IMR-90 (cell line): ENCODE measurements around the gene CPSF7. TPM values are rescaled to one million over a fixed set of nuclear protein-coding genes. Genes with fewer than 3 reads are reported as not detected.

Experiments used
- ATAC-seq: fragments of 200-7000 bp; cut with Tn5 transposase; 2 replicates; pipeline ENCODE4 v1.9.1; 2020; ENCODE audit warnings: low read depth, mild to moderate bottlenecking, moderate library complexity
- BruUV-seq: library from RNA; stranded (reverse); fragments of 400-500 nt; replicated peaks from 2 replicates; lab custom pipeline; 2021; lab: Mats Ljungman, UMichigan
- CTCF ChIA-PET: fragments of 300-600 bp; formaldehyde crosslinking; extraction: SDS; loops from one replicate; lab custom pipeline; 2021; ENCODE audit warnings: antibody characterized with exemption; lab: Yijun Ruan, JAX
- POLR2A ChIA-PET: fragments of 300-600 bp; sonication (Branson Sonifier 250); formaldehyde crosslinking; loops from one replicate; lab custom pipeline; 2022; ENCODE audit warnings: antibody characterized with exemption; ENCODE audit not compliant: unreplicated experiment; lab: Charles Lee
- DNase-seq: peaks from one replicate; pipeline ENCODE4 v3.0.0; 2013
- H2AFZ ChIP-seq: replicated peaks from 2 replicates; pipeline ENCODE3; 2013; ENCODE audit warnings: low read length, mild to moderate bottlenecking; ENCODE audit not compliant: poor library complexity
- H2AK5ac ChIP-seq: 2 replicates; pipeline ENCODE4 v1.6.1; 2013; ENCODE audit warnings: low read depth, low read length, inconsistent platforms
- H2AK9ac ChIP-seq: replicated peaks from 2 replicates; pipeline ENCODE3; 2013; ENCODE audit warnings: mild to moderate bottlenecking, low read depth, low read length, moderate library complexity; ENCODE audit not compliant: poor library complexity
- H2BK120ac ChIP-seq: 2 replicates; pipeline ENCODE4 v1.6.1; 2013; ENCODE audit warnings: low read depth, low read length, inconsistent platforms
- H2BK15ac ChIP-seq: 3 replicates; pipeline ENCODE4 v1.6.1; 2013; ENCODE audit warnings: low read depth, low read length, inconsistent platforms
- H2BK20ac ChIP-seq: 2 replicates; pipeline ENCODE4 v1.6.1; 2013; ENCODE audit warnings: low read depth, mild to moderate bottlenecking, inconsistent platforms, low read length, moderate library complexity
- H2BK5ac ChIP-seq: 2 replicates; pipeline ENCODE4 v1.6.1; 2013; ENCODE audit warnings: mild to moderate bottlenecking, low read depth, low read length, inconsistent platforms; ENCODE audit not compliant: poor library complexity, severe bottlenecking
- H3K14ac ChIP-seq: replicated peaks from 2 replicates; pipeline ENCODE4 v1.6.1; 2013; ENCODE audit warnings: low read depth, low read length, inconsistent platforms
- H3K18ac ChIP-seq: 2 replicates; pipeline ENCODE4 v1.6.1; 2013; ENCODE audit warnings: low read depth, low read length, control low read depth
- H3K23ac ChIP-seq: 2 replicates; pipeline ENCODE4 v1.6.1; 2013; ENCODE audit warnings: low read depth, low read length, inconsistent platforms
- H3K27ac ChIP-seq: 2 replicates; pipeline ENCODE4 v1.5.1; 2013; ENCODE audit warnings: mild to moderate bottlenecking, control low read depth, low read length; ENCODE audit not compliant: insufficient read depth
- H3K27me3 ChIP-seq: 2 replicates; pipeline ENCODE4 v1.6.1; 2013; ENCODE audit warnings: low read length; ENCODE audit not compliant: control insufficient read depth, insufficient read depth
- H3K36me3 ChIP-seq: 2 replicates; pipeline ENCODE4 v1.6.1; 2013; ENCODE audit warnings: low read length, mixed read lengths; ENCODE audit not compliant: control insufficient read depth, insufficient read depth
- H3K4ac ChIP-seq: 2 replicates; pipeline ENCODE4 v1.6.1; 2013; ENCODE audit warnings: low read depth, low read length, inconsistent platforms
- H3K4me1 ChIP-seq: 2 replicates; pipeline ENCODE4 v1.6.1; 2013; ENCODE audit warnings: low read length, mixed read lengths; ENCODE audit not compliant: control insufficient read depth, insufficient read depth
- H3K4me2 ChIP-seq: 2 replicates; pipeline ENCODE4 v1.6.1; 2013; ENCODE audit warnings: low read depth, mild to moderate bottlenecking, control low read depth, low read length, moderate library complexity
- H3K4me3 ChIP-seq: 2 replicates; pipeline ENCODE4 v1.5.1; 2013; ENCODE audit warnings: low read depth, mild to moderate bottlenecking, control low read depth, low read length, moderate library complexity; ENCODE audit not compliant: insufficient read depth
- H3K56ac ChIP-seq: 2 replicates; pipeline ENCODE4 v1.6.1; 2013; ENCODE audit warnings: low read length, inconsistent platforms; ENCODE audit not compliant: insufficient read depth; ENCODE audit errors: extremely low read depth
- H3K79me1 ChIP-seq, 2 experiments: 2 replicates each; pipeline ENCODE4 v1.6.1; 2013; ENCODE audit warnings: low read length in 2 of 2, inconsistent platforms in 1 of 2, low read depth in 1 of 2
- H3K9ac ChIP-seq: 2 replicates; pipeline ENCODE4 v1.6.1; 2013; ENCODE audit warnings: low read depth, low read length, control low read depth
- H3K9me1 ChIP-seq: 2 replicates; pipeline ENCODE4 v1.6.1; 2013; ENCODE audit warnings: low read length, inconsistent platforms; ENCODE audit not compliant: insufficient read depth
- H3K9me3 ChIP-seq: 2 replicates; pipeline ENCODE4 v1.6.1; 2013; ENCODE audit warnings: low read length; ENCODE audit not compliant: control insufficient read depth, insufficient read depth
- H4K20me1 ChIP-seq: 2 replicates; pipeline ENCODE4 v1.6.1; 2013; ENCODE audit warnings: low read length, inconsistent platforms; ENCODE audit not compliant: insufficient read depth
- H4K5ac ChIP-seq: 2 replicates; pipeline ENCODE4 v1.6.1; 2013; ENCODE audit warnings: mild to moderate bottlenecking, low read depth, low read length, control low read depth
- H4K8ac ChIP-seq, 2 experiments: 2 replicates each; pipeline ENCODE4 v1.6.1; 2013; ENCODE audit warnings: low read depth in 2 of 2, low read length in 2 of 2, control low read depth in 1 of 2, inconsistent platforms in 1 of 2
- H4K91ac ChIP-seq: 2 replicates; pipeline ENCODE4 v1.6.1; 2013; ENCODE audit warnings: low read depth, low read length, inconsistent platforms; ENCODE audit not compliant: insufficient read depth
- BHLHE40 ChIP-seq: fragments of 150-350 bp; IDR thresholded peaks from 2 replicates; pipeline ENCODE4 v1.6.1; 2016; ENCODE audit warnings: mild to moderate bottlenecking, low read depth, low read length
- CEBPB ChIP-seq: IDR thresholded peaks from 2 replicates; pipeline ENCODE4 v1.6.1; 2012; ENCODE audit warnings: low read depth, low read length, improper control_type of control experiment
- CHD1 ChIP-seq: IDR thresholded peaks from 2 replicates; pipeline ENCODE4 v1.6.1; 2012; ENCODE audit warnings: low read depth, low read length, improper control_type of control experiment
- FOS ChIP-seq: fragments of 150-350 bp; IDR thresholded peaks from 2 replicates; pipeline ENCODE4 v1.6.1; 2016; ENCODE audit warnings: low read depth, low read length
- MAFK ChIP-seq: IDR thresholded peaks from 2 replicates; pipeline ENCODE4 v1.6.1; 2012; ENCODE audit warnings: low read depth, low read length, improper control_type of control experiment
- MAZ ChIP-seq: IDR thresholded peaks from 2 replicates; pipeline ENCODE4 v1.6.1; 2012; ENCODE audit warnings: low read depth, mild to moderate bottlenecking, low read length, improper control_type of control experiment, moderate library complexity, borderline replicate concordance
- MXI1 ChIP-seq: IDR thresholded peaks from 2 replicates; pipeline ENCODE4 v1.6.1; 2012; ENCODE audit warnings: low read depth, mild to moderate bottlenecking, low read length, moderate library complexity, borderline replicate concordance
- NFE2L2 ChIP-seq: fragments of 150-350 bp; IDR thresholded peaks from 2 replicates; pipeline ENCODE4 v1.6.1; 2016; ENCODE audit warnings: low read depth, mild to moderate bottlenecking, low read length
- POLR2A ChIP-seq: IDR thresholded peaks from 2 replicates; pipeline ENCODE4 v1.6.1; 2012; ENCODE audit warnings: mild to moderate bottlenecking, low read depth, low read length
- RAD21 ChIP-seq: IDR thresholded peaks from 2 replicates; pipeline ENCODE4 v1.6.1; 2012; ENCODE audit warnings: low read length, improper control_type of control experiment
- RCOR1 ChIP-seq: IDR thresholded peaks from 2 replicates; pipeline ENCODE4 v1.6.1; 2012; ENCODE audit warnings: mild to moderate bottlenecking, low read length, improper control_type of control experiment; ENCODE audit not compliant: insufficient replicate concordance
- RFX5 ChIP-seq: IDR thresholded peaks from 2 replicates; pipeline ENCODE4 v1.8.0; 2012; ENCODE audit warnings: low read depth, mild to moderate bottlenecking, low read length, moderate library complexity
- SMC3 ChIP-seq: fragments of 150-350 bp; IDR thresholded peaks from 2 replicates; pipeline ENCODE4 v1.6.1; 2016; ENCODE audit warnings: low read depth, mild to moderate bottlenecking, antibody characterized with exemption, low read length, moderate library complexity
- WGBS, 2 experiments: methylation state at CpG; one replicate each; pipeline versions ENCODE4 v1.1.5 to v1.1.7; 2013; ENCODE audit warnings: missing lambda C conversion rate in 2 of 2; ENCODE audit not compliant: insufficient read length in 1 of 2; ENCODE audit errors: extremely low coverage in 2 of 2; 5-methylcytosine and 5-hydroxymethylcytosine counted together
- dilution Hi-C: fragments of 300-500 bp; cut with HindIII; formaldehyde crosslinking; loops from one replicate; pipeline ENCODE4 v1.14.3; 2018; ENCODE audit warnings: low sequenced_read_pairs; ENCODE audit not compliant: unreplicated experiment
- in situ Hi-C: fragments of 300-500 bp; cut with MboI; formaldehyde crosslinking; loops from 3 replicates; pipeline ENCODE4 v1.14.3; 2019; ENCODE audit warnings: low sequenced_read_pairs, inconsistent platforms, mixed read lengths
- intact Hi-C: fragments of 100-400 bp; cut with micrococcal nuclease; formaldehyde crosslinking; loops from 2 replicates; pipeline ENCODE4 v1.10.0; 2022
- polyA plus RNA-seq, 3 experiments: library from polyadenylated mRNA; depleted of rRNA; stranded (reverse); fragments of >200 nt; gene quantifications; 2 replicates each; pipeline ENCODE4 v1.2.3, GENCODE V29; 2012; ENCODE audit warnings: low replicate concordance in 1 of 3
- total RNA-seq: library from RNA; depleted of rRNA; stranded (reverse); fragments of >200 nt; gene quantifications from 2 replicates; pipeline ENCODE4 v1.2.3, GENCODE V29; 2012
- TF ChIP-seq, protein P1 (sequence below): conservative IDR thresholded peaks from 2 replicates; pipeline ENCODE4 v1.5.1; 2012; ENCODE audit warnings: mild to moderate bottlenecking, low read depth, low read length, improper control_type of control experiment
- TF ChIP-seq, protein P2 (sequence below): fragments of 150-350 bp; IDR thresholded peaks from 2 replicates; pipeline ENCODE4 v1.6.1; 2016; ENCODE audit warnings: low read depth, mild to moderate bottlenecking, low read length, moderate library complexity, borderline replicate concordance
- TF ChIP-seq, protein P3 (sequence below): fragments of 150-350 bp; IDR thresholded peaks from 2 replicates; pipeline ENCODE4 v1.6.1; 2017; ENCODE audit warnings: mild to moderate bottlenecking, antibody characterized with exemption, low read length, low read depth

CPSF7 gene
- total and polyA plus RNA-seq, 2 of the 4 experiments (the other 2 are of a cell fraction) = 9.5 to 55.2 TPM

DNA sequence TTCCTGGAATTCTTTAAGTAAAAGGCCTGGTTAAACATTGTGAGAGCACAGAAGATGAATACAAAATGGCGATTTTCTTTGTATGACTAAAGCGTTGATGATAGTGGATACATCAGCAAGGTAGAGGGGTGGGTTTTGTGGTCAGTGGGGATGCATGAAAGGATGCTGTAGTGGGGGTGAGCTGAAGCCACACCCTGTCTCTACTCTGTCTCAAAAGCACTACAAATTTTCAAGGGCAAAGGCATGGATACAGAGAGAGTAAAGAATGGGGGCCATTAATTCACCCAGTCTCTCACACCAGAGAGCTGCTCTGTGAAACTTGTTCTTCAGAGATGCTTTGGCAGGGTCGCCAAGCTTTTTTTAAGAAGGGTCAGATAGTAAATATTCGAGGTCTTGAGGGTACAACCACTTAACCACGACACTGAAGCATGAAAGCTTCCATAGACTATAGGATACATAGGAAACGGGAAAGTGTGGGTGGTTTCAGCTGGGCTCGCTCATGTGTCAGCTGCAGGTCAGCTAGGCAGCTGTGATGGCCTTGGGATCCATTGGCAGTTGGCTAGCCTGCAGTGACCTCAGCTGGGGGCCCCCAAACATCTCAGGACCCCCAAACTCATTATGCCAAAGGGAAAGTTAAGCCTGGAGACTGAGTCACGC is 59.3 kb downstream of the CPSF7 start:
- TF ChIP-seq FOS (no peak), RCOR1 (no peak), POLR2A (no peak), RAD21 (no peak), NFE2L2 (no peak), MAFK (no peak), RFX5 (no peak), CEBPB (no peak), BHLHE40 (no peak), SMC3 (no peak), CHD1 (no peak), MXI1 (no peak), MAZ (no peak)
- TF ChIP-seq, protein P1, sequence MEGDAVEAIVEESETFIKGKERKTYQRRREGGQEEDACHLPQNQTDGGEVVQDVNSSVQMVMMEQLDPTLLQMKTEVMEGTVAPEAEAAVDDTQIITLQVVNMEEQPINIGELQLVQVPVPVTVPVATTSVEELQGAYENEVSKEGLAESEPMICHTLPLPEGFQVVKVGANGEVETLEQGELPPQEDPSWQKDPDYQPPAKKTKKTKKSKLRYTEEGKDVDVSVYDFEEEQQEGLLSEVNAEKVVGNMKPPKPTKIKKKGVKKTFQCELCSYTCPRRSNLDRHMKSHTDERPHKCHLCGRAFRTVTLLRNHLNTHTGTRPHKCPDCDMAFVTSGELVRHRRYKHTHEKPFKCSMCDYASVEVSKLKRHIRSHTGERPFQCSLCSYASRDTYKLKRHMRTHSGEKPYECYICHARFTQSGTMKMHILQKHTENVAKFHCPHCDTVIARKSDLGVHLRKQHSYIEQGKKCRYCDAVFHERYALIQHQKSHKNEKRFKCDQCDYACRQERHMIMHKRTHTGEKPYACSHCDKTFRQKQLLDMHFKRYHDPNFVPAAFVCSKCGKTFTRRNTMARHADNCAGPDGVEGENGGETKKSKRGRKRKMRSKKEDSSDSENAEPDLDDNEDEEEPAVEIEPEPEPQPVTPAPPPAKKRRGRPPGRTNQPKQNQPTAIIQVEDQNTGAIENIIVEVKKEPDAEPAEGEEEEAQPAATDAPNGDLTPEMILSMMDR = no peak
- TF ChIP-seq, protein P2, sequence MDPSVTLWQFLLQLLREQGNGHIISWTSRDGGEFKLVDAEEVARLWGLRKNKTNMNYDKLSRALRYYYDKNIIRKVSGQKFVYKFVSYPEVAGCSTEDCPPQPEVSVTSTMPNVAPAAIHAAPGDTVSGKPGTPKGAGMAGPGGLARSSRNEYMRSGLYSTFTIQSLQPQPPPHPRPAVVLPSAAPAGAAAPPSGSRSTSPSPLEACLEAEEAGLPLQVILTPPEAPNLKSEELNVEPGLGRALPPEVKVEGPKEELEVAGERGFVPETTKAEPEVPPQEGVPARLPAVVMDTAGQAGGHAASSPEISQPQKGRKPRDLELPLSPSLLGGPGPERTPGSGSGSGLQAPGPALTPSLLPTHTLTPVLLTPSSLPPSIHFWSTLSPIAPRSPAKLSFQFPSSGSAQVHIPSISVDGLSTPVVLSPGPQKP = no peak
- TF ChIP-seq, protein P3, sequence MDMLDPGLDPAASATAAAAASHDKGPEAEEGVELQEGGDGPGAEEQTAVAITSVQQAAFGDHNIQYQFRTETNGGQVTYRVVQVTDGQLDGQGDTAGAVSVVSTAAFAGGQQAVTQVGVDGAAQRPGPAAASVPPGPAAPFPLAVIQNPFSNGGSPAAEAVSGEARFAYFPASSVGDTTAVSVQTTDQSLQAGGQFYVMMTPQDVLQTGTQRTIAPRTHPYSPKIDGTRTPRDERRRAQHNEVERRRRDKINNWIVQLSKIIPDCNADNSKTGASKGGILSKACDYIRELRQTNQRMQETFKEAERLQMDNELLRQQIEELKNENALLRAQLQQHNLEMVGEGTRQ = no peak
- Histone ChIP-seq H3K27ac (no peak overlapping the region), H3K4me2 (no peak overlapping the region), H2AK5ac (no peak overlapping the region), H2AK9ac (no peak overlapping the region), H3K9me3 (0 out of 2 replicates have a peak, but pooled peaks cover 2% of the 10 kb centered on the region), H4K20me1 (no peaks in the 10 kb centered on the region), H3K4me1 (peaks cover 11% of the 10 kb centered on the region), H2AFZ (no peak overlapping the region), H2BK120ac (no peak overlapping the region), H4K91ac (no peak overlapping the region), H4K8ac (no peak overlapping the region), H3K23ac (no peak overlapping the region), H3K18ac (no peak overlapping the region), H4K5ac (peak overlapping the region; percentile 5; the same call in 1 of the 2 replicates), H2BK15ac (no peak overlapping the region), H2BK5ac (peak overlapping the region; percentile 65), H3K79me1 (peaks cover 10 to 25% of the 10 kb centered on the region in 2 experiments), H3K36me3 (peaks cover 30% of the 10 kb centered on the region), H3K9ac (no peak overlapping the region), H3K4me3 (no peak overlapping the region), H3K27me3 (no peaks in the 10 kb centered on the region), H3K56ac (no peak overlapping the region), H2BK20ac (no peak overlapping the region), H3K9me1 (0 out of 2 replicates have a peak, but pooled peaks cover 3% of the 10 kb centered on the region), H3K4ac (no peak overlapping the region), H3K14ac (no peak overlapping the region)
- in situ Hi-C loops (no loop called here), intact Hi-C loops (no loop called here), dilution Hi-C loops (no loop called here)
- ChIA-PET CTCF (no interaction called here), POLR2A (no interaction called here)
- DNase-seq (peak; percentile 56), ATAC-seq (no peak)
- no CpG with 5 or more reads among the region's 8 CpGs for WGBS, 2 experiments
- BruUV-seq = no TSS peak
